A673 (cell line): Measurements from ENCODE around the gene TMSB15C.
"Not testable (repeated sequence)": the region's sequence is repeated elsewhere in the genome, so short reads cannot be mapped to it uniquely, and the experiment has no call there.

ENCODE experiments used
- EZH2 ChIP-seq: fragments of 200-600 bp; sonication (generic); IDR thresholded peaks from 2 replicates; pipeline ENCODE4 v1.6.1; 2017; ENCODE audit warnings: borderline replicate concordance, low read depth, mild to moderate bottlenecking, mixed read lengths, antibody characterized with exemption, low read length; ENCODE audit not compliant: poor library complexity, severe bottlenecking
- TF ChIP-seq, protein P1 (sequence below): fragments of 300-800, 200-600 bp; sonication (generic); conservative IDR thresholded peaks from 2 replicates; pipeline ENCODE4 v1.5.1; 2017; ENCODE audit warnings: low read depth, mild to moderate bottlenecking, antibody characterized with exemption, low read length, moderate library complexity, mixed read lengths

DNA sequence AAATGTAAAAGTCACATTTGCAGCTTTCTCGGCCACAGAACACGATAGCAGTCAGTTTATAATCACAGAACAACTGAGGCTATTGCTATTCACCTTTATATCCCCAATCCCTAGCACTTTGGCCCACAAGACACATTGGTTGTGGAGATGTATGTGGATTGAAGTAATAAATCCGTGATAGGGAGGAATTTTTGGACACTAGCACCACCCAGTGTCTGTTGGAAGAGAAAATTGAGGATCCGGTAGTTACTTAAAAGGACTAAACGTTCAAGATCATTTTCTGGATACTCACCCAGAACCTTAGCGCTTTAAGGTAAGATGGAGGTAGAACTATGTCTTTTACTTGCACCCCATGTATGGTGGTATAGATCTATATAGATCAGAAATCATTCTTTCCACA, 1.8 kb upstream of the TMSB15C start:
- TF ChIP-seq EZH2 = not testable (repeated sequence)
- TF ChIP-seq, protein P1, sequence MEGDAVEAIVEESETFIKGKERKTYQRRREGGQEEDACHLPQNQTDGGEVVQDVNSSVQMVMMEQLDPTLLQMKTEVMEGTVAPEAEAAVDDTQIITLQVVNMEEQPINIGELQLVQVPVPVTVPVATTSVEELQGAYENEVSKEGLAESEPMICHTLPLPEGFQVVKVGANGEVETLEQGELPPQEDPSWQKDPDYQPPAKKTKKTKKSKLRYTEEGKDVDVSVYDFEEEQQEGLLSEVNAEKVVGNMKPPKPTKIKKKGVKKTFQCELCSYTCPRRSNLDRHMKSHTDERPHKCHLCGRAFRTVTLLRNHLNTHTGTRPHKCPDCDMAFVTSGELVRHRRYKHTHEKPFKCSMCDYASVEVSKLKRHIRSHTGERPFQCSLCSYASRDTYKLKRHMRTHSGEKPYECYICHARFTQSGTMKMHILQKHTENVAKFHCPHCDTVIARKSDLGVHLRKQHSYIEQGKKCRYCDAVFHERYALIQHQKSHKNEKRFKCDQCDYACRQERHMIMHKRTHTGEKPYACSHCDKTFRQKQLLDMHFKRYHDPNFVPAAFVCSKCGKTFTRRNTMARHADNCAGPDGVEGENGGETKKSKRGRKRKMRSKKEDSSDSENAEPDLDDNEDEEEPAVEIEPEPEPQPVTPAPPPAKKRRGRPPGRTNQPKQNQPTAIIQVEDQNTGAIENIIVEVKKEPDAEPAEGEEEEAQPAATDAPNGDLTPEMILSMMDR = not testable (repeated sequence)
